ENCODE data around the gene NPM1. TPM values are rescaled to one million over a fixed set of nuclear protein-coding genes. Genes with fewer than 3 reads are reported as not detected.

The NPM1 gene
- total RNA-seq, 1 experiment from 2014 or later, result 3,122 TPM

GRCh38 chr5:171432076-171432475 lies 44.4 kb downstream of the NPM1 start:
- Histone ChIP-seq H2BK120ac (ENCODE audit: low read depth, low read length, poor library complexity, severe bottlenecking) (no peak overlapping the region), H2BK5ac (ENCODE audit: insufficient read length, low read length) (no peak overlapping the region), H3K27ac (ENCODE audit: insufficient read length, low read depth, low read length) (no peak overlapping the region), H3K23ac (ENCODE audit: insufficient read length, low read depth, low read length) (no peak overlapping the region), H3K4me2 (ENCODE audit: insufficient read depth, insufficient read length, low read length) (no peak overlapping the region), H3K23me2 (ENCODE audit: insufficient read length, low read depth, low read length, poor library complexity, severe bottlenecking) (no peaks in the 10 kb centered on the region), H2BK15ac (ENCODE audit: low read depth, low read length) (no peak overlapping the region), H4K20me1 (ENCODE audit: control insufficient read depth, insufficient read depth, insufficient read length) (no peaks in the 10 kb centered on the region), H2AFZ (ENCODE audit: low read length) (no peak overlapping the region), H4K8ac (replicated peaks; ENCODE audit: insufficient read length, low read depth, low read length) (no peak overlapping the region), H3K27me3 (ENCODE audit: insufficient read depth, low read length) (no peaks in the 10 kb centered on the region), H3T11ph (ENCODE audit: low read length) (no peak overlapping the region), H3K18ac (ENCODE audit: insufficient read length, low read depth, low read length) (no peak overlapping the region), H3K9me3 (ENCODE audit: control insufficient read depth, low read depth, low read length) (no peaks in the 10 kb centered on the region), H4K91ac (ENCODE audit: insufficient read length, low read depth, low read length) (no peak overlapping the region), H3K79me2 (ENCODE audit: insufficient read depth, low read length) (no peaks in the 10 kb centered on the region), H3K14ac (ENCODE audit: insufficient read depth, low read length) (no peak overlapping the region), H2AK5ac (ENCODE audit: insufficient read length, low read length) (no peak overlapping the region), H3K56ac (ENCODE audit: insufficient read length, low read depth, low read length) (no peak overlapping the region), H2BK20ac (ENCODE audit: low read depth, low read length, poor library complexity, severe bottlenecking) (no peak overlapping the region), H2BK12ac (ENCODE audit: insufficient read length, low read depth, low read length) (no peak overlapping the region), H4K5ac (ENCODE audit: insufficient read length, low read depth, low read length) (no peak overlapping the region), H3K4me1 (ENCODE audit: insufficient read depth, low read length) (peaks cover 3% of the 10 kb centered on the region; the same call in 1 of the 2 replicates), H3K4ac (ENCODE audit: low read depth, low read length) (no peak overlapping the region), H3K79me1 (ENCODE audit: insufficient read depth, low read depth, low read length, poor library complexity, severe bottlenecking) (no peaks in the 10 kb centered on the region), H3K9ac (ENCODE audit: extremely low read depth, insufficient read length, low read length) (no peak overlapping the region)
- H3K4me1 Mint-ChIP-seq, result peaks cover 18 to 25% of the 10 kb centered on the region in 2 experiments
- no CpG with 5 or more reads among the region's 8 CpGs for WGBS (ENCODE audit: extremely low coverage, insufficient read length, low lambda C conversion rate)
- no peaks in the 10 kb centered on the region for H3K9me3 Mint-ChIP-seq
- DNase-seq, result no peak
- no peaks in the 10 kb centered on the region; the same call in 1 of the 2 replicates for H3K27me3 Mint-ChIP-seq (ENCODE audit: low read depth)
- no peak for TF ChIP-seq CTCF (conservative IDR thresholded peaks at IDR 0.05)
- H3K36me3 Mint-ChIP-seq (ENCODE audit: insufficient read depth in 1 of 3, low read depth in 3 of 3), result peaks cover 0 to 3% (median 0%) of the 10 kb centered on the region in 3 experiments; a peak in 2 of 7 replicates
- H3K27ac Mint-ChIP-seq, result no peak overlapping the region
- H3K4me3 Mint-ChIP-seq, result no peak overlapping the region
